ENCODE data around the gene RNF183.

Gene RNF183

GRCh38 chr9:113315231-113315630 is 12.1 kb upstream of the RNF183 start:
- no peak overlapping the region for H3K27ac ChIP-seq
- in situ Hi-C loops (cut with HindIII; ENCODE audit: low pct_ligation_motif_present, low sequenced_read_pairs): no loop called here
- no peak for TF ChIP-seq CTCF (IDR thresholded peaks at IDR 0.05; ENCODE audit: low read depth, low read length, missing control alignments)
- no peaks in the 10 kb centered on the region for H3K36me3 ChIP-seq (replicated peaks)
- H3K4me3 ChIP-seq (ENCODE audit: low read depth, low read length): no peak overlapping the region
- no peak for DNase-seq
- H3K27me3 ChIP-seq (replicated peaks): peaks cover 2% of the 10 kb centered on the region

GRCh38 chr9:113313261-113313660 is 10.1 kb upstream of the RNF183 start:
- no peak overlapping the region for H3K4me3 ChIP-seq (ENCODE audit: low read depth, low read length)
- in situ Hi-C loops (cut with HindIII; ENCODE audit: low pct_ligation_motif_present, low sequenced_read_pairs): no loop called here
- no peaks in the 10 kb centered on the region for H3K36me3 ChIP-seq (replicated peaks)

GRCh38 chr9:113311961-113312360 is 8.8 kb upstream of the RNF183 start:
- no peak for TF ChIP-seq CTCF (IDR thresholded peaks at IDR 0.05; ENCODE audit: low read depth, low read length, missing control alignments)
- no peaks in the 10 kb centered on the region for H3K27me3 ChIP-seq (replicated peaks)
- in situ Hi-C loops (cut with HindIII; ENCODE audit: low pct_ligation_motif_present, low sequenced_read_pairs): no loop called here

More at GRCh38 chr9:113313261-113313660, 10.1 kb upstream of the RNF183 start:
- Histone ChIP-seq H3K27ac (no peak overlapping the region), H3K27me3 (replicated peaks) (peaks cover under 1% of the 10 kb centered on the region)
- no peak for DNase-seq
- no peak for TF ChIP-seq CTCF (IDR thresholded peaks at IDR 0.05; ENCODE audit: low read depth, low read length, missing control alignments)

GRCh38 chr9:113310538-113310937 is 7.4 kb upstream of the RNF183 start:
- no peak for DNase-seq
- H3K27me3 ChIP-seq (replicated peaks): no peaks in the 10 kb centered on the region
- H3K4me3 ChIP-seq (ENCODE audit: low read depth, low read length): no peak overlapping the region
- TF ChIP-seq CTCF (IDR thresholded peaks at IDR 0.05; ENCODE audit: low read depth, low read length, missing control alignments): no peak
- H3K36me3 ChIP-seq (replicated peaks): no peaks in the 10 kb centered on the region
- in situ Hi-C loops (cut with HindIII; ENCODE audit: low pct_ligation_motif_present, low sequenced_read_pairs): no loop called here
- H3K27ac ChIP-seq: no peak overlapping the region

More at GRCh38 chr9:113311961-113312360, 8.8 kb upstream of the RNF183 start:
- H3K36me3 ChIP-seq (replicated peaks): no peaks in the 10 kb centered on the region
- H3K27ac ChIP-seq: no peak overlapping the region
- H3K4me3 ChIP-seq (ENCODE audit: low read depth, low read length): no peak overlapping the region
- DNase-seq: no peak

- peak; percentile 80 for TF ChIP-seq CTCF (IDR thresholded peaks at IDR 0.05; ENCODE audit: low read depth, low read length, missing control alignments)
- peak; percentile 36 for DNase-seq
- no peak overlapping the region for H3K27ac ChIP-seq
Measured at GRCh38 chr9:113309204-113309813, 6.1 kb upstream of the RNF183 start.

More at GRCh38 chr9:113309204-113309813, 6.1 kb upstream of the RNF183 start:
- no peaks in the 10 kb centered on the region for H3K36me3 ChIP-seq (replicated peaks)
- H3K27me3 ChIP-seq (replicated peaks): no peaks in the 10 kb centered on the region
- H3K4me3 ChIP-seq (ENCODE audit: low read depth, low read length): no peak overlapping the region
- in situ Hi-C loops (cut with HindIII; ENCODE audit: low pct_ligation_motif_present, low sequenced_read_pairs): no loop called here
